HepG2 (cell line): ENCODE data around the gene HEXIM1. TPM values are rescaled to one million over a fixed set of nuclear protein-coding genes. Genes with fewer than 3 reads are reported as not detected.

ENCODE experiments used
- ATF2 ChIP-seq: sonication (generic); formaldehyde crosslinking; IDR thresholded peaks from 2 replicates; pipeline ENCODE4 v1.4.0; 2020; ENCODE audit warnings: missing genetic modification reagents
- E2F5 ChIP-seq: sonication (generic); formaldehyde crosslinking; conservative IDR thresholded peaks from 2 replicates; pipeline ENCODE4 v1.4.0; 2020; ENCODE audit warnings: missing genetic modification reagents
- GZF1 ChIP-seq: sonication (generic); formaldehyde crosslinking; IDR thresholded peaks from 2 replicates; pipeline ENCODE4 v1.5.1; 2020; ENCODE audit warnings: mild to moderate bottlenecking, missing genetic modification reagents
- HNF1A ChIP-seq, 2 experiments: sonication (generic) in 1 of 2; formaldehyde crosslinking in 1 of 2; IDR thresholded peaks; 2 replicates each; pipeline versions ENCODE4 v1.4.0 to v1.6.1; 2016 to 2020; ENCODE audit warnings: borderline replicate concordance in 1 of 2, low read depth in 1 of 2, mild to moderate bottlenecking in 1 of 2, missing genetic modification reagents in 1 of 2
- HOXA5 ChIP-seq: sonication (generic); formaldehyde crosslinking; IDR thresholded peaks from 2 replicates; pipeline ENCODE4 v1.4.0; 2020; ENCODE audit warnings: missing genetic modification reagents
- KAT8 ChIP-seq: IDR thresholded peaks from 2 replicates; pipeline ENCODE4 v1.6.1; 2016; ENCODE audit warnings: missing genetic modification reagents, missing compliant biosample characterization
- MAFG ChIP-seq: sonication (generic); formaldehyde crosslinking; IDR thresholded peaks from 2 replicates; pipeline ENCODE4 v1.5.1; 2020; ENCODE audit warnings: mild to moderate bottlenecking, missing genetic modification reagents
- MAFK ChIP-seq, 2 experiments: IDR thresholded peaks in 1 of 2; conservative IDR thresholded peaks in 1 of 2; 2 replicates each; pipeline ENCODE4 v1.6.1; 2011; ENCODE audit warnings: improper control_type of control experiment in 2 of 2, low read length in 2 of 2
- MAZ ChIP-seq, 2 experiments: sonication (generic) in 1 of 2; formaldehyde crosslinking in 1 of 2; IDR thresholded peaks; 2 replicates each; pipeline versions ENCODE4 v1.5.0 to v1.6.1; 2012 to 2020; ENCODE audit warnings: low read depth in 2 of 2, mild to moderate bottlenecking in 2 of 2, borderline replicate concordance in 1 of 2, improper control_type of control experiment in 1 of 2, low read length in 1 of 2, missing genetic modification reagents in 1 of 2, moderate library complexity in 1 of 2
- PHF21A ChIP-seq: sonication (generic); formaldehyde crosslinking; IDR thresholded peaks from 2 replicates; pipeline ENCODE4 v1.5.0; 2020; ENCODE audit warnings: mild to moderate bottlenecking, missing genetic modification reagents
- POGK ChIP-seq: sonication (generic); formaldehyde crosslinking; conservative IDR thresholded peaks from 2 replicates; pipeline ENCODE4 v1.8.0; 2022; ENCODE audit warnings: mild to moderate bottlenecking, moderate library complexity, missing genetic modification reagents
- RCOR2 ChIP-seq: IDR thresholded peaks from 2 replicates; pipeline ENCODE4 v1.6.1; 2016; ENCODE audit warnings: missing biosample characterization, missing genetic modification reagents
- RELA ChIP-seq: sonication (generic); formaldehyde crosslinking; IDR thresholded peaks from 2 replicates; pipeline ENCODE4 v1.4.0; 2020; ENCODE audit warnings: missing genetic modification reagents
- SUZ12 ChIP-seq: fragments of 150-350 bp; IDR thresholded peaks from 2 replicates; pipeline ENCODE4 v1.6.1; 2014; ENCODE audit warnings: low read depth, low read length
- TEAD3 ChIP-seq: optimal IDR thresholded peaks from 2 replicates; pipeline ENCODE3; 2016; ENCODE audit warnings: borderline replicate concordance
- ZBTB46 ChIP-seq: sonication (generic); formaldehyde crosslinking; IDR thresholded peaks from 2 replicates; pipeline ENCODE4 v1.4.0; 2020; ENCODE audit warnings: mild to moderate bottlenecking, missing genetic modification reagents, borderline replicate concordance
- ZNF205 ChIP-seq: IDR thresholded peaks from 2 replicates; pipeline ENCODE4 v1.6.1; 2018; ENCODE audit warnings: missing biosample characterization, missing genetic modification reagents
- ZNF263 ChIP-seq: sonication (generic); formaldehyde crosslinking; IDR thresholded peaks from 2 replicates; pipeline ENCODE4 v1.4.0; 2020; ENCODE audit warnings: missing genetic modification reagents
- ZNF274 ChIP-seq: sonication (generic); formaldehyde crosslinking; IDR thresholded peaks from 2 replicates; pipeline ENCODE4 v1.5.1; 2020; ENCODE audit warnings: mild to moderate bottlenecking, missing genetic modification reagents
- ZNF598 ChIP-seq: sonication (generic); formaldehyde crosslinking; IDR thresholded peaks from 2 replicates; pipeline ENCODE4 v1.5.1; 2020; ENCODE audit warnings: mild to moderate bottlenecking, missing genetic modification reagents, borderline replicate concordance
- ZSCAN12 ChIP-seq: sonication (generic); formaldehyde crosslinking; IDR thresholded peaks from 2 replicates; pipeline ENCODE4 v1.9.0; 2021; ENCODE audit warnings: mild to moderate bottlenecking, missing genetic modification reagents
- polyA plus RNA-seq, 8 experiments: library from polyadenylated mRNA; depleted of rRNA in 3 of 8; stranded (reverse) in 7 of 8; unstranded in 1 of 8; fragments of >200 nt; fragmentation: Illumina TruSeq in 4 of 8; extraction: Trizol in 4 of 8; gene quantifications; 2 replicates each; pipeline versions ENCODE4 v1.2.1 to v1.2.3, GENCODE V29; 2011 to 2016; ENCODE audit warnings: low read depth in 4 of 8, missing spikeins in 1 of 8, mixed read lengths in 1 of 8; ENCODE audit not compliant: insufficient read depth in 1 of 8
- total RNA-seq, 5 experiments: library from RNA; depleted of rRNA; stranded (reverse); fragments of >200 nt; fragmentation: Illumina TruSeq; extraction: Trizol; gene quantifications; 2 replicates each; pipeline ENCODE4 v1.2.3, GENCODE V29; 2016; ENCODE audit warnings: low read depth in 1 of 5

HEXIM1 gene
- total and polyA plus RNA-seq, 2 of the 13 experiments (the other 11 are each of a cell fraction or from before 2014, with no cell fraction given) = 10.5 to 16.6 TPM

GRCh38 chr17:45172232-45172540 is 23.9 kb downstream of the HEXIM1 start (continued):
- TF ChIP-seq HNF1A (IDR thresholded peaks at IDR 0.05; ENCODE audit: low read depth) = no peak
- no peak for TF ChIP-seq HNF1A (CRISPR knock-in tag; IDR thresholded peaks at IDR 0.05; ENCODE audit: borderline replicate concordance)
- TF ChIP-seq ATF2 (CRISPR knock-in tag) = no peak
- no peak for TF ChIP-seq KAT8 (CRISPR knock-in tag)
- no peak for TF ChIP-seq MAFK (conservative IDR thresholded peaks at IDR 0.05 in 1 of 2, IDR thresholded peaks at IDR 0.05 in 1 of 2; ENCODE audit: low read length in 2 of 2)
- TF ChIP-seq SUZ12 = no peak
- TF ChIP-seq HOXA5 (CRISPR knock-in tag) = no peak; the same call in 1 of the 2 replicates
- TF ChIP-seq ZNF598 (CRISPR knock-in tag) = no peak
- no peak; the same call in 1 of the 2 replicates for TF ChIP-seq POGK
- TF ChIP-seq MAFG = no peak
- no peak for TF ChIP-seq ZNF263 (CRISPR knock-in tag)
- no peak for TF ChIP-seq PHF21A
- TF ChIP-seq ZNF205 (CRISPR knock-in tag) = no peak
- TF ChIP-seq RCOR2 (CRISPR knock-in tag) = no peak
- no peak for TF ChIP-seq E2F5 (CRISPR knock-in tag)
- no peak for TF ChIP-seq TEAD3 (CRISPR knock-in tag)
- no peak for TF ChIP-seq ZBTB46 (CRISPR knock-in tag)
- TF ChIP-seq MAZ (IDR thresholded peaks at IDR 0.05; ENCODE audit: borderline replicate concordance, low read depth, low read length) = no peak
- TF ChIP-seq MAZ (CRISPR knock-in tag; IDR thresholded peaks at IDR 0.05; ENCODE audit: low read depth) = no peak
- no peak for TF ChIP-seq RELA (CRISPR knock-in tag)
- TF ChIP-seq ZNF274 (CRISPR knock-in tag) = 0 out of 2 replicates have a peak, but pooled peaks have one; percentile 19
- TF ChIP-seq GZF1 = no peak; the same call in 1 of the 2 replicates
- TF ChIP-seq ZSCAN12 (CRISPR knock-in tag) = no peak
